HCT116 (cell line): ENCODE results near the gene CALD1. TPM values are rescaled to one million over a fixed set of nuclear protein-coding genes. Genes with fewer than 3 reads are reported as not detected.

Experiments
- ATAC-seq: fragments of 200-7000 bp; cut with Tn5 transposase; 2 replicates; pipeline ENCODE4 v1.9.1; 2020; ENCODE audit warnings: mild to moderate bottlenecking, moderate library complexity
- BruUV-seq: library from RNA; stranded (reverse); fragments of 400-500 nt; replicated peaks from 2 replicates; lab custom pipeline; 2021; lab: Mats Ljungman, UMichigan
- CTCF ChIA-PET: fragments of 300-600 bp; sonication (Branson Sonifier 250); formaldehyde crosslinking; loops from one replicate; lab custom pipeline; 2021; ENCODE audit warnings: antibody characterized with exemption; lab: Charles Lee
- POLR2A ChIA-PET: fragments of 300-600, 350-600 bp; sonication (Branson Sonifier 250); formaldehyde crosslinking; loops from one replicate; lab custom pipeline; 2021; ENCODE audit warnings: antibody characterized with exemption; lab: Charles Lee
- RAD21 ChIA-PET, 2 experiments: fragments of 300-600 bp; sonication (Branson Sonifier 250); formaldehyde crosslinking; loops; one replicate each; lab custom pipeline; 2023; ENCODE audit warnings: low total read pairs in 2 of 2; ENCODE audit not compliant: uncharacterized antibody in 2 of 2, unreplicated experiment in 2 of 2, low non-redundant PET in 1 of 2; lab: Charles Lee
- DNase-seq: peaks from one replicate; pipeline ENCODE4 v3.0.0-alpha.2; 2010; ENCODE audit warnings: low read depth, low spot score
- H2AFZ ChIP-seq: fragments of 200-600 bp; shearing (Covaris generic), sonication (generic); 2 replicates; pipeline ENCODE4 v1.6.1; 2017; ENCODE audit warnings: low read depth, mixed run types, mixed read lengths, antibody characterized with exemption, low read length; ENCODE audit not compliant: poor library complexity, severe bottlenecking
- H3K27ac ChIP-seq: 2 replicates; pipeline ENCODE4 v1.5.1; 2012; ENCODE audit warnings: low read depth, low read length
- H3K27me3 ChIP-seq: fragments of 200-600 bp; sonication (generic); 2 replicates; pipeline ENCODE4 v1.6.1; 2016; ENCODE audit warnings: mixed run types, low read length, mixed read lengths; ENCODE audit not compliant: insufficient read depth
- H3K36me3 ChIP-seq, 2 experiments: fragments of 200-500 bp in 1 of 2; fragments of 200-600 bp in 1 of 2; sonication (Bioruptor generic) in 1 of 2; sonication (generic) in 1 of 2; 2 replicates each; pipeline versions ENCODE4 v1.5.1 to v1.6.1; 2014 to 2016; ENCODE audit warnings: low read length in 2 of 2, inconsistent platforms in 1 of 2, mixed read lengths in 1 of 2, mixed run types in 1 of 2; ENCODE audit not compliant: insufficient read depth in 2 of 2, control insufficient read depth in 1 of 2
- H3K4me1 ChIP-seq, 2 experiments: fragments of 200-600 bp in 1 of 2; sonication (generic) in 1 of 2; 2 replicates each; pipeline versions ENCODE4 v1.5.1 to v1.6.1; 2012 to 2017; ENCODE audit warnings: low read length in 2 of 2, inconsistent platforms in 1 of 2, mild to moderate bottlenecking in 1 of 2, mixed read lengths in 1 of 2, mixed run types in 1 of 2, moderate library complexity in 1 of 2; ENCODE audit not compliant: insufficient read depth in 2 of 2, control insufficient read depth in 1 of 2
- H3K4me2 ChIP-seq: fragments of 200-600 bp; sonication (generic); 2 replicates; pipeline ENCODE4 v1.6.1; 2017; ENCODE audit warnings: mixed run types, low read length, mixed read lengths
- H3K4me3 ChIP-seq, 2 experiments: fragments of 200-600 bp in 1 of 2; sonication (generic) in 1 of 2; replicated peaks in 1 of 2; 2 replicates each; pipeline ENCODE4 v1.5.1; 2011 to 2016; ENCODE audit warnings: low read length in 2 of 2, control low read depth in 1 of 2, low read depth in 1 of 2, mild to moderate bottlenecking in 1 of 2, mixed read lengths in 1 of 2, mixed run types in 1 of 2
- H3K79me2 ChIP-seq: fragments of 200-600 bp; sonication (generic); 2 replicates; pipeline ENCODE4 v1.6.1; 2017; ENCODE audit warnings: mild to moderate bottlenecking, mixed run types, low read length, moderate library complexity, mixed read lengths; ENCODE audit not compliant: insufficient read depth
- H3K9ac ChIP-seq: fragments of 200-600 bp; sonication (generic); 2 replicates; pipeline ENCODE4 v1.6.1; 2016; ENCODE audit warnings: low read length, mixed read lengths
- H3K9me2 ChIP-seq: fragments of 200-600 bp; sonication (generic), shearing (Covaris generic); 2 replicates; pipeline ENCODE4 v1.6.1; 2017; ENCODE audit warnings: mixed run types, mild to moderate bottlenecking, moderate library complexity; ENCODE audit not compliant: insufficient read depth
- H3K9me3 ChIP-seq, 2 experiments: fragments of 200-500 bp in 1 of 2; fragments of 200-600 bp in 1 of 2; sonication (Bioruptor generic) in 1 of 2; sonication (generic) in 1 of 2; 2 replicates each; pipeline ENCODE4 v1.6.1; 2014 to 2017; ENCODE audit warnings: low read length in 2 of 2, mixed read lengths in 2 of 2, inconsistent platforms in 1 of 2, low read depth in 1 of 2, mild to moderate bottlenecking in 1 of 2, mixed run types in 1 of 2, moderate library complexity in 1 of 2; ENCODE audit not compliant: control insufficient read depth in 1 of 2, insufficient read depth in 1 of 2
- H4K20me1 ChIP-seq: fragments of 200-600 bp; sonication (generic), shearing (Covaris generic); 2 replicates; pipeline ENCODE4 v1.6.1; 2017; ENCODE audit warnings: mixed run types, mild to moderate bottlenecking, moderate library complexity; ENCODE audit not compliant: insufficient read depth
- ATF3 ChIP-seq: IDR thresholded peaks from 2 replicates; pipeline ENCODE4 v1.6.1; 2012
- CEBPB ChIP-seq: IDR thresholded peaks from 2 replicates; pipeline ENCODE4 v1.6.1; 2012; ENCODE audit warnings: low read depth
- CTCF ChIP-seq, 3 experiments: fragments of 200-600 bp in 1 of 3; sonication (generic) in 1 of 3; IDR thresholded peaks in 2 of 3; conservative IDR thresholded peaks in 1 of 3; 2 replicates each; pipeline ENCODE4 v1.5.1; 2012 to 2017; ENCODE audit warnings: low read depth in 2 of 3, low read length in 2 of 3, antibody characterized with exemption in 1 of 3, borderline replicate concordance in 1 of 3, control low read depth in 1 of 3, mild to moderate bottlenecking in 1 of 3, mixed read lengths in 1 of 3, mixed run types in 1 of 3, moderate library complexity in 1 of 3; ENCODE audit not compliant: insufficient read depth in 1 of 3
- ELF1 ChIP-seq: IDR thresholded peaks from 2 replicates; pipeline ENCODE4 v1.6.1; 2012; ENCODE audit warnings: low read depth, borderline replicate concordance
- EZH2 ChIP-seq: fragments of 200-600 bp; sonication (generic); IDR thresholded peaks from 2 replicates; pipeline ENCODE4 v1.6.1; 2017; ENCODE audit warnings: antibody characterized with exemption, mixed run types
- FOSL1 ChIP-seq: IDR thresholded peaks from 2 replicates; pipeline ENCODE4 v1.6.1; 2012; ENCODE audit warnings: low read depth
- MAX ChIP-seq: IDR thresholded peaks from 2 replicates; pipeline ENCODE4 v1.6.1; 2012
- POLR2A ChIP-seq: IDR thresholded peaks from 2 replicates; pipeline ENCODE4 v1.7.0; 2011; ENCODE audit warnings: borderline replicate concordance; ENCODE audit not compliant: insufficient read depth, insufficient read length; ENCODE audit errors: extremely low read depth
- RAD21 ChIP-seq: IDR thresholded peaks from 2 replicates; pipeline ENCODE4 v1.6.1; 2012; ENCODE audit warnings: low read depth, mild to moderate bottlenecking
- REST ChIP-seq: IDR thresholded peaks from 2 replicates; pipeline ENCODE4 v1.6.1; 2012; ENCODE audit warnings: low read depth
- SP1 ChIP-seq: IDR thresholded peaks from 2 replicates; pipeline ENCODE4 v1.6.1; 2012; ENCODE audit warnings: low read depth
- SRF ChIP-seq: IDR thresholded peaks from 2 replicates; pipeline ENCODE4 v1.6.1; 2012; ENCODE audit warnings: low read depth
- ZBTB33 ChIP-seq: IDR thresholded peaks from 2 replicates; pipeline ENCODE4 v1.6.1; 2011; ENCODE audit warnings: mild to moderate bottlenecking, low read length, moderate library complexity; ENCODE audit not compliant: insufficient replicate concordance; ENCODE audit errors: extremely low read depth
- ZNF274 ChIP-seq: fragments of 200-500 bp; sonication (Bioruptor generic); IDR thresholded peaks from 2 replicates; pipeline ENCODE4 v1.6.1; 2014; ENCODE audit warnings: mild to moderate bottlenecking, low read depth, low read length, inconsistent platforms
- intact Hi-C: fragments of 100-400 bp; cut with micrococcal nuclease; formaldehyde crosslinking; loops from 2 replicates; pipeline ENCODE4 v1.10.0; 2022
- total RNA-seq: library from RNA; stranded (reverse); gene quantifications from one replicate; pipeline ENCODE4 v1.2.1, GENCODE V29; 2021; ENCODE audit not compliant: unreplicated experiment

CALD1 gene
- total RNA-seq, 1 experiment from 2014 or later = 66.8 TPM

- BruUV-seq = no TSS peak
- ATAC-seq = no peak
- Histone ChIP-seq H3K9ac (no peak overlapping the region), H3K4me3 (no peak overlapping the region), H3K36me3 (no peaks in the 10 kb centered on the region), H3K4me2 (no peak overlapping the region), H3K79me2 (0 out of 2 replicates have a peak, but pooled peaks cover 6% of the 10 kb centered on the region), H4K20me1 (no peaks in the 10 kb centered on the region), H3K9me3 (no peaks in the 10 kb centered on the region), H3K9me2 (no peaks in the 10 kb centered on the region), H3K27me3 (no peaks in the 10 kb centered on the region), H3K27ac (no peak overlapping the region), H2AFZ (no peak overlapping the region), H3K4me1 (peaks cover 0 to 14% of the 10 kb centered on the region in 2 experiments; a peak in 2 of 4 replicates)
- RAD21 ChIA-PET = no interaction called here
- no peak for DNase-seq
- intact Hi-C loops = no loop called here
- POLR2A ChIA-PET = no interaction called here
- CTCF ChIA-PET = no interaction called here
- no peak for TF ChIP-seq SRF
- TF ChIP-seq MAX = no peak
- no peak for TF ChIP-seq FOSL1
- TF ChIP-seq EZH2 = no peak
- no peak for TF ChIP-seq ELF1
- TF ChIP-seq SP1 = no peak
- TF ChIP-seq CEBPB = no peak
- no peak for TF ChIP-seq RAD21
- no peak for TF ChIP-seq POLR2A
- TF ChIP-seq CTCF (IDR thresholded peaks at IDR 0.05 in 2 of 3, conservative IDR thresholded peaks at IDR 0.05 in 1 of 3; ENCODE audit: borderline replicate concordance in 1 of 3, insufficient read depth in 1 of 3, low read depth in 2 of 3, low read length in 2 of 3) = no peak
- TF ChIP-seq ZBTB33 = no peak
- TF ChIP-seq ZNF274 = no peak
- no peak for TF ChIP-seq ATF3
- TF ChIP-seq REST = no peak
Observed at GRCh38 chr7:134922720-134923704, 143.6 kb downstream of the CALD1 start.
